SK-N-MC (cell line): ENCODE measurements around the gene ITGB5.

Source experiments
- EZH2 ChIP-seq: fragments of 200-600 bp; sonication (generic); IDR thresholded peaks from one replicate; pipeline ENCODE4 v1.6.1; 2017; ENCODE audit warnings: antibody characterized with exemption
- FOXP2 ChIP-seq: optimal IDR thresholded peaks from 2 replicates; pipeline ENCODE3; 2011; ENCODE audit warnings: mild to moderate bottlenecking, moderate library complexity; ENCODE audit not compliant: insufficient read depth; ENCODE audit errors: extremely low read length, control extremely low read depth
- POLR2AphosphoS5 ChIP-seq: IDR thresholded peaks from 2 replicates; pipeline ENCODE4 v1.6.1; 2012; ENCODE audit warnings: mild to moderate bottlenecking, low read depth, low read length, borderline replicate concordance

DNA sequence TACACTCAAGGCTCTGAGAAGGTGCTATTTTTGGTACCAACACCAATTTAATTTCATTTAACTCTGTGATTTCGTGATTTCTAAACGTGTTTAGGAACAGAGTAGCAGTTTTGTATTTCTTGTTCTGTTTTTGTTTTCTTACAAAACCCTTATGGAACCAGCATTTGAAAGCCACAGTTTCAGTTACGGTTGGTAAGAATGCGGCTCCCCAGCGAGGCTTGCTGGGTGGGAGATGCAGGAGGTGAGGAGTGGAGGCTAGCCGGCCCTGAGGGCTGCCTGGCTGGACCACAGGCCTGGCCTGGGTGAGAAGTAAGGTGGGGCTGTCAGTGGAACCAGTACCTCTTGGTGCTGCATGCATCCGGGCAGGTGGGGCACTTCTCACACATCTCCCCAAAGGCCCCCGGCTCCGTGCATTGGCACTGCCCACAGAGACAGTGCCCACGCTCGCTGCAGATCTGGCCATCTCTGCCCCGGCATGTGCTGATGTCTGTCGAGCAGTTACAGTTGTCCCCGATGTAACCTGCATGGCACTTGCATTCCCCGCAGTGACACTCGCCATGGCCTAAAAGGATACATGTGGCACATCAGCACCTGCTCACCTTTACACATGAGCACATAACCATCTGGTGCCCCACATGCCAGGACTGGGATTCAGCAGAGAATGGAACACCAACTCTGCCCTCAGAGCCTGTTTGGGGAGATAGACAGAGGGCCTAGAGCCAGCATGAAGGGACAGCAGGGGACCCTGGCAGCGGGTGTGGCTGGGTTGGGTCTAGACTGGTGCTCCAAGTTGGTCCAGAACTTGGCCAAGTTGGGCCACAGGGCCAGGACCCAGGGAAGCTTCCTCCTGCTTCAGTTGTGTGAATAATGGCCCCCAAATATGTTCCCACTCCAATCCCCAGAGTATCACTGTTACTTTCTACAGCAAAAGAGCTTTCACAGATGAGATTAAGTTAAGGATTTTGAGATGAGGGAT, 113.5 kb downstream of the ITGB5 start:
- TF ChIP-seq POLR2AphosphoS5 (no peak), FOXP2 (no peak), EZH2 (no peak)
